IMR-90 (cell line): ENCODE measurements around the gene HNRNPD. TPM values are rescaled to one million over a fixed set of nuclear protein-coding genes. Genes with fewer than 3 reads are reported as not detected.

Source experiments
- ATAC-seq: fragments of 200-7000 bp; cut with Tn5 transposase; 2 replicates; pipeline ENCODE4 v1.9.1; 2020; ENCODE audit warnings: low read depth, mild to moderate bottlenecking, moderate library complexity
- BruUV-seq: library from RNA; stranded (reverse); fragments of 400-500 nt; replicated peaks from 2 replicates; lab custom pipeline; 2021; lab: Mats Ljungman, UMichigan
- CTCF ChIA-PET: fragments of 300-600 bp; formaldehyde crosslinking; extraction: SDS; loops from one replicate; lab custom pipeline; 2021; ENCODE audit warnings: antibody characterized with exemption; lab: Yijun Ruan, JAX
- POLR2A ChIA-PET: fragments of 300-600 bp; sonication (Branson Sonifier 250); formaldehyde crosslinking; loops from one replicate; lab custom pipeline; 2022; ENCODE audit warnings: antibody characterized with exemption; ENCODE audit not compliant: unreplicated experiment; lab: Charles Lee
- DNase-seq: peaks from one replicate; pipeline ENCODE4 v3.0.0; 2013
- H2AFZ ChIP-seq: replicated peaks from 2 replicates; pipeline ENCODE3; 2013; ENCODE audit warnings: low read length, mild to moderate bottlenecking; ENCODE audit not compliant: poor library complexity
- H2AK5ac ChIP-seq: 2 replicates; pipeline ENCODE4 v1.6.1; 2013; ENCODE audit warnings: low read depth, low read length, inconsistent platforms
- H2AK9ac ChIP-seq: replicated peaks from 2 replicates; pipeline ENCODE3; 2013; ENCODE audit warnings: mild to moderate bottlenecking, low read depth, low read length, moderate library complexity; ENCODE audit not compliant: poor library complexity
- H2BK120ac ChIP-seq: 2 replicates; pipeline ENCODE4 v1.6.1; 2013; ENCODE audit warnings: low read depth, low read length, inconsistent platforms
- H2BK15ac ChIP-seq: 3 replicates; pipeline ENCODE4 v1.6.1; 2013; ENCODE audit warnings: low read depth, low read length, inconsistent platforms
- H2BK20ac ChIP-seq: 2 replicates; pipeline ENCODE4 v1.6.1; 2013; ENCODE audit warnings: low read depth, mild to moderate bottlenecking, inconsistent platforms, low read length, moderate library complexity
- H2BK5ac ChIP-seq: 2 replicates; pipeline ENCODE4 v1.6.1; 2013; ENCODE audit warnings: mild to moderate bottlenecking, low read depth, low read length, inconsistent platforms; ENCODE audit not compliant: poor library complexity, severe bottlenecking
- H3K14ac ChIP-seq: replicated peaks from 2 replicates; pipeline ENCODE4 v1.6.1; 2013; ENCODE audit warnings: low read depth, low read length, inconsistent platforms
- H3K18ac ChIP-seq: 2 replicates; pipeline ENCODE4 v1.6.1; 2013; ENCODE audit warnings: low read depth, low read length, control low read depth
- H3K23ac ChIP-seq: 2 replicates; pipeline ENCODE4 v1.6.1; 2013; ENCODE audit warnings: low read depth, low read length, inconsistent platforms
- H3K27ac ChIP-seq: 2 replicates; pipeline ENCODE4 v1.5.1; 2013; ENCODE audit warnings: mild to moderate bottlenecking, control low read depth, low read length; ENCODE audit not compliant: insufficient read depth
- H3K27me3 ChIP-seq: 2 replicates; pipeline ENCODE4 v1.6.1; 2013; ENCODE audit warnings: low read length; ENCODE audit not compliant: control insufficient read depth, insufficient read depth
- H3K36me3 ChIP-seq: 2 replicates; pipeline ENCODE4 v1.6.1; 2013; ENCODE audit warnings: low read length, mixed read lengths; ENCODE audit not compliant: control insufficient read depth, insufficient read depth
- H3K4ac ChIP-seq: 2 replicates; pipeline ENCODE4 v1.6.1; 2013; ENCODE audit warnings: low read depth, low read length, inconsistent platforms
- H3K4me1 ChIP-seq: 2 replicates; pipeline ENCODE4 v1.6.1; 2013; ENCODE audit warnings: low read length, mixed read lengths; ENCODE audit not compliant: control insufficient read depth, insufficient read depth
- H3K4me2 ChIP-seq: 2 replicates; pipeline ENCODE4 v1.6.1; 2013; ENCODE audit warnings: low read depth, mild to moderate bottlenecking, control low read depth, low read length, moderate library complexity
- H3K4me3 ChIP-seq: 2 replicates; pipeline ENCODE4 v1.5.1; 2013; ENCODE audit warnings: low read depth, mild to moderate bottlenecking, control low read depth, low read length, moderate library complexity; ENCODE audit not compliant: insufficient read depth
- H3K56ac ChIP-seq: 2 replicates; pipeline ENCODE4 v1.6.1; 2013; ENCODE audit warnings: low read length, inconsistent platforms; ENCODE audit not compliant: insufficient read depth; ENCODE audit errors: extremely low read depth
- H3K79me1 ChIP-seq, 2 experiments: 2 replicates each; pipeline ENCODE4 v1.6.1; 2013; ENCODE audit warnings: low read length in 2 of 2, inconsistent platforms in 1 of 2, low read depth in 1 of 2
- H3K9ac ChIP-seq: 2 replicates; pipeline ENCODE4 v1.6.1; 2013; ENCODE audit warnings: low read depth, low read length, control low read depth
- H3K9me1 ChIP-seq: 2 replicates; pipeline ENCODE4 v1.6.1; 2013; ENCODE audit warnings: low read length, inconsistent platforms; ENCODE audit not compliant: insufficient read depth
- H3K9me3 ChIP-seq: 2 replicates; pipeline ENCODE4 v1.6.1; 2013; ENCODE audit warnings: low read length; ENCODE audit not compliant: control insufficient read depth, insufficient read depth
- H4K20me1 ChIP-seq: 2 replicates; pipeline ENCODE4 v1.6.1; 2013; ENCODE audit warnings: low read length, inconsistent platforms; ENCODE audit not compliant: insufficient read depth
- H4K5ac ChIP-seq: 2 replicates; pipeline ENCODE4 v1.6.1; 2013; ENCODE audit warnings: mild to moderate bottlenecking, low read depth, low read length, control low read depth
- H4K8ac ChIP-seq, 2 experiments: 2 replicates each; pipeline ENCODE4 v1.6.1; 2013; ENCODE audit warnings: low read depth in 2 of 2, low read length in 2 of 2, control low read depth in 1 of 2, inconsistent platforms in 1 of 2
- H4K91ac ChIP-seq: 2 replicates; pipeline ENCODE4 v1.6.1; 2013; ENCODE audit warnings: low read depth, low read length, inconsistent platforms; ENCODE audit not compliant: insufficient read depth
- BHLHE40 ChIP-seq: fragments of 150-350 bp; IDR thresholded peaks from 2 replicates; pipeline ENCODE4 v1.6.1; 2016; ENCODE audit warnings: mild to moderate bottlenecking, low read depth, low read length
- CEBPB ChIP-seq: IDR thresholded peaks from 2 replicates; pipeline ENCODE4 v1.6.1; 2012; ENCODE audit warnings: low read depth, low read length, improper control_type of control experiment
- CHD1 ChIP-seq: IDR thresholded peaks from 2 replicates; pipeline ENCODE4 v1.6.1; 2012; ENCODE audit warnings: low read depth, low read length, improper control_type of control experiment
- FOS ChIP-seq: fragments of 150-350 bp; IDR thresholded peaks from 2 replicates; pipeline ENCODE4 v1.6.1; 2016; ENCODE audit warnings: low read depth, low read length
- MAFK ChIP-seq: IDR thresholded peaks from 2 replicates; pipeline ENCODE4 v1.6.1; 2012; ENCODE audit warnings: low read depth, low read length, improper control_type of control experiment
- MAZ ChIP-seq: IDR thresholded peaks from 2 replicates; pipeline ENCODE4 v1.6.1; 2012; ENCODE audit warnings: low read depth, mild to moderate bottlenecking, low read length, improper control_type of control experiment, moderate library complexity, borderline replicate concordance
- MXI1 ChIP-seq: IDR thresholded peaks from 2 replicates; pipeline ENCODE4 v1.6.1; 2012; ENCODE audit warnings: low read depth, mild to moderate bottlenecking, low read length, moderate library complexity, borderline replicate concordance
- NFE2L2 ChIP-seq: fragments of 150-350 bp; IDR thresholded peaks from 2 replicates; pipeline ENCODE4 v1.6.1; 2016; ENCODE audit warnings: low read depth, mild to moderate bottlenecking, low read length
- POLR2A ChIP-seq: IDR thresholded peaks from 2 replicates; pipeline ENCODE4 v1.6.1; 2012; ENCODE audit warnings: mild to moderate bottlenecking, low read depth, low read length
- RAD21 ChIP-seq: IDR thresholded peaks from 2 replicates; pipeline ENCODE4 v1.6.1; 2012; ENCODE audit warnings: low read length, improper control_type of control experiment
- RCOR1 ChIP-seq: IDR thresholded peaks from 2 replicates; pipeline ENCODE4 v1.6.1; 2012; ENCODE audit warnings: mild to moderate bottlenecking, low read length, improper control_type of control experiment; ENCODE audit not compliant: insufficient replicate concordance
- SMC3 ChIP-seq: fragments of 150-350 bp; IDR thresholded peaks from 2 replicates; pipeline ENCODE4 v1.6.1; 2016; ENCODE audit warnings: low read depth, mild to moderate bottlenecking, antibody characterized with exemption, low read length, moderate library complexity
- USF2 ChIP-seq: fragments of 150-350 bp; IDR thresholded peaks from 2 replicates; pipeline ENCODE4 v1.6.1; 2017; ENCODE audit warnings: mild to moderate bottlenecking, antibody characterized with exemption, low read length, low read depth
- WGBS, 2 experiments: methylation state at CpG; one replicate each; pipeline versions ENCODE4 v1.1.5 to v1.1.7; 2013; ENCODE audit warnings: missing lambda C conversion rate in 2 of 2; ENCODE audit not compliant: insufficient read length in 1 of 2; ENCODE audit errors: extremely low coverage in 2 of 2; 5-methylcytosine and 5-hydroxymethylcytosine counted together
- dilution Hi-C: fragments of 300-500 bp; cut with HindIII; formaldehyde crosslinking; loops from one replicate; pipeline ENCODE4 v1.14.3; 2018; ENCODE audit warnings: low sequenced_read_pairs; ENCODE audit not compliant: unreplicated experiment
- in situ Hi-C: fragments of 300-500 bp; cut with MboI; formaldehyde crosslinking; loops from 3 replicates; pipeline ENCODE4 v1.14.3; 2019; ENCODE audit warnings: low sequenced_read_pairs, inconsistent platforms, mixed read lengths
- intact Hi-C: fragments of 100-400 bp; cut with micrococcal nuclease; formaldehyde crosslinking; loops from 2 replicates; pipeline ENCODE4 v1.10.0; 2022
- polyA plus RNA-seq, 3 experiments: library from polyadenylated mRNA; depleted of rRNA; stranded (reverse); fragments of >200 nt; gene quantifications; 2 replicates each; pipeline ENCODE4 v1.2.3, GENCODE V29; 2012; ENCODE audit warnings: low replicate concordance in 1 of 3
- total RNA-seq: library from RNA; depleted of rRNA; stranded (reverse); fragments of >200 nt; gene quantifications from 2 replicates; pipeline ENCODE4 v1.2.3, GENCODE V29; 2012
- TF ChIP-seq, protein P1 (sequence below): fragments of 150-350 bp; IDR thresholded peaks from 2 replicates; pipeline ENCODE4 v1.6.1; 2016; ENCODE audit warnings: low read depth, mild to moderate bottlenecking, low read length, moderate library complexity, borderline replicate concordance
- TF ChIP-seq, protein P2 (sequence below): conservative IDR thresholded peaks from 2 replicates; pipeline ENCODE4 v1.5.1; 2012; ENCODE audit warnings: mild to moderate bottlenecking, low read depth, low read length, improper control_type of control experiment

The HNRNPD gene
- total and polyA plus RNA-seq, 2 of the 4 experiments (the other 2 are of a cell fraction): 9.7 to 142 TPM

- no peak overlapping the region for H2BK120ac ChIP-seq
- H3K4me1 ChIP-seq: peaks cover 6% of the 10 kb centered on the region
- no peak overlapping the region for H3K27ac ChIP-seq
- no peak overlapping the region for H3K4me2 ChIP-seq
- peak overlapping the region; percentile 71; the same call in 1 of the 2 replicates for H3K23ac ChIP-seq
- H3K9me1 ChIP-seq: peaks cover 7% of the 10 kb centered on the region; the same call in 1 of the 2 replicates
- no peak overlapping the region for H2BK15ac ChIP-seq
- ATAC-seq (no peak), DNase-seq (no peak)
- no peak overlapping the region for H2AK5ac ChIP-seq
- H2AK9ac ChIP-seq: no peak overlapping the region
- CTCF ChIA-PET: interaction anchor here (0.5 to 1.0 kb wide), 2 partner anchors 60 to 943 kb away, joined by 3 read pairs; no protein-coding TSS in a partner anchor
- no peak overlapping the region for H3K4ac ChIP-seq
- no peak overlapping the region for H2BK5ac ChIP-seq
- peaks cover 7% of the 10 kb centered on the region; the same call in 1 of the 2 replicates for H3K36me3 ChIP-seq
- no peak overlapping the region for H2AFZ ChIP-seq
- dilution Hi-C loops (no loop called here), in situ Hi-C loops (no loop called here), intact Hi-C loops (no loop called here)
- peaks cover 95% of the 10 kb centered on the region for H4K20me1 ChIP-seq
- POLR2A ChIA-PET: no interaction called here
- no peaks in the 10 kb centered on the region for H3K9me3 ChIP-seq
- no peak overlapping the region for H3K18ac ChIP-seq
- no peaks in the 10 kb centered on the region for H3K27me3 ChIP-seq
- H2BK20ac ChIP-seq: no peak overlapping the region
- H4K8ac ChIP-seq: 0 out of 4 replicates have a peak overlapping the region, but pooled peaks of 1 of the 2 experiments have one; percentile 24
- BruUV-seq: no TSS peak
- 100% methylated on average over 2 of the region's 5 CpGs; no CpG with 5 or more reads in 1 of the 2 experiments for WGBS, 2 experiments
- no peak overlapping the region for H3K56ac ChIP-seq
- H4K91ac ChIP-seq: no peak overlapping the region
- H3K14ac ChIP-seq: no peak overlapping the region
- H3K9ac ChIP-seq: no peak overlapping the region
- H3K4me3 ChIP-seq: no peak overlapping the region
- no peak overlapping the region for H4K5ac ChIP-seq
- peaks cover 0 to 17% of the 10 kb centered on the region in 2 experiments; a peak in 2 of 4 replicates for H3K79me1 ChIP-seq
- TF ChIP-seq, protein P1, sequence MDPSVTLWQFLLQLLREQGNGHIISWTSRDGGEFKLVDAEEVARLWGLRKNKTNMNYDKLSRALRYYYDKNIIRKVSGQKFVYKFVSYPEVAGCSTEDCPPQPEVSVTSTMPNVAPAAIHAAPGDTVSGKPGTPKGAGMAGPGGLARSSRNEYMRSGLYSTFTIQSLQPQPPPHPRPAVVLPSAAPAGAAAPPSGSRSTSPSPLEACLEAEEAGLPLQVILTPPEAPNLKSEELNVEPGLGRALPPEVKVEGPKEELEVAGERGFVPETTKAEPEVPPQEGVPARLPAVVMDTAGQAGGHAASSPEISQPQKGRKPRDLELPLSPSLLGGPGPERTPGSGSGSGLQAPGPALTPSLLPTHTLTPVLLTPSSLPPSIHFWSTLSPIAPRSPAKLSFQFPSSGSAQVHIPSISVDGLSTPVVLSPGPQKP: no peak
- TF ChIP-seq POLR2A (no peak), USF2 (no peak), RAD21 (no peak), RCOR1 (no peak), CHD1 (no peak), MAFK (no peak), BHLHE40 (no peak), FOS (no peak), MAZ (no peak), MXI1 (no peak), NFE2L2 (no peak), CEBPB (no peak), SMC3 (no peak)
- TF ChIP-seq, protein P2, sequence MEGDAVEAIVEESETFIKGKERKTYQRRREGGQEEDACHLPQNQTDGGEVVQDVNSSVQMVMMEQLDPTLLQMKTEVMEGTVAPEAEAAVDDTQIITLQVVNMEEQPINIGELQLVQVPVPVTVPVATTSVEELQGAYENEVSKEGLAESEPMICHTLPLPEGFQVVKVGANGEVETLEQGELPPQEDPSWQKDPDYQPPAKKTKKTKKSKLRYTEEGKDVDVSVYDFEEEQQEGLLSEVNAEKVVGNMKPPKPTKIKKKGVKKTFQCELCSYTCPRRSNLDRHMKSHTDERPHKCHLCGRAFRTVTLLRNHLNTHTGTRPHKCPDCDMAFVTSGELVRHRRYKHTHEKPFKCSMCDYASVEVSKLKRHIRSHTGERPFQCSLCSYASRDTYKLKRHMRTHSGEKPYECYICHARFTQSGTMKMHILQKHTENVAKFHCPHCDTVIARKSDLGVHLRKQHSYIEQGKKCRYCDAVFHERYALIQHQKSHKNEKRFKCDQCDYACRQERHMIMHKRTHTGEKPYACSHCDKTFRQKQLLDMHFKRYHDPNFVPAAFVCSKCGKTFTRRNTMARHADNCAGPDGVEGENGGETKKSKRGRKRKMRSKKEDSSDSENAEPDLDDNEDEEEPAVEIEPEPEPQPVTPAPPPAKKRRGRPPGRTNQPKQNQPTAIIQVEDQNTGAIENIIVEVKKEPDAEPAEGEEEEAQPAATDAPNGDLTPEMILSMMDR: no peak
These were observed 6.2 kb downstream of the HNRNPD start for GRCh38 chr4:82367438-82368097.
